Vagina (tissue), 2 donors: Measurements from ENCODE around the gene RPUSD2.

Source experiments
- CTCF ChIP-seq, 3 experiments: fragments of 450-650 bp in 2 of 3; fragments of 200-600 bp in 1 of 3; sonication (generic) in 1 of 3; IDR thresholded peaks; one replicate each; pipeline ENCODE4 v1.5.1; 2017 to 2019; ENCODE audit warnings: antibody characterized with exemption in 3 of 3, mild to moderate bottlenecking in 2 of 3, moderate library complexity in 2 of 3
- POLR2A ChIP-seq, 2 donors: fragments of 450-650 bp; IDR thresholded peaks; one replicate each; pipeline ENCODE4 v1.6.1; 2017; ENCODE audit warnings: antibody characterized with exemption in 2 of 2, mild to moderate bottlenecking in 2 of 2, moderate library complexity in 2 of 2
- POLR2AphosphoS5 ChIP-seq, 2 donors: sonication (generic); formaldehyde crosslinking; IDR thresholded peaks; one replicate each; pipeline ENCODE4 v1.9.0; 2017; ENCODE audit warnings: antibody characterized with exemption in 2 of 2, mild to moderate bottlenecking in 2 of 2, low read depth in 1 of 2; ENCODE audit not compliant: insufficient read depth in 1 of 2

- TF ChIP-seq CTCF (IDR thresholded peaks at IDR 0.05): no peak
- TF ChIP-seq POLR2A (IDR thresholded peaks at IDR 0.05): no peak
- TF ChIP-seq POLR2AphosphoS5 (IDR thresholded peaks at IDR 0.05; ENCODE audit: insufficient read depth in 1 of 2, low read depth in 1 of 2): no peak
These were observed 5.7 kb upstream of the RPUSD2 start for GRCh38 chr15:40563426-40563825.
